GM21515 (cell line): ENCODE results near the gene KCNJ9.
"Not testable (repeated sequence)": the region's sequence is repeated elsewhere in the genome, so short reads cannot be mapped to it uniquely, and the experiment has no call there.

Experiments
- ATAC-seq: cut with Tn5 transposase; IDR thresholded peaks from one replicate; pipeline ENCODE4 v1.9.1; 2021; ENCODE audit not compliant: unreplicated experiment

The KCNJ9 gene

DNA sequence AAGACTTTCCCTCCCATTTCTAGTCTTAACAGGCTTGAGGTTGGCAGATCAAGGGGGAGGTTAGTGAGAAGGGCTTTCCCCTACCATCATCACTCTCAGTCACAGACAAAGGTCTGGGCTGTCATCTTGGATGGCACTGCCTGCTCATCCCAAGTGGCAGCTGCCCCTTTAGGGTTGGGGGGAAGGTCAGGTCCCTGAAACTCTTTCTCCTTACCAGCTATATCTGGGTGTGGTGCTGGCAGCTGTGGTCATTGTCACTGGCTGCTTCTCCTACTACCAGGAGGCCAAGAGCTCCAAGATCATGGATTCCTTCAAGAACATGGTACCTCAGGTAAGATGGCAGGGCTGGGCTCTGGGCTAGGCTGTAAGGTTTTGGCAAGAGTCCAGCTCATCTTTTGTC lies 42.4 kb downstream of the KCNJ9 start:
- no peak for ATAC-seq

DNA sequence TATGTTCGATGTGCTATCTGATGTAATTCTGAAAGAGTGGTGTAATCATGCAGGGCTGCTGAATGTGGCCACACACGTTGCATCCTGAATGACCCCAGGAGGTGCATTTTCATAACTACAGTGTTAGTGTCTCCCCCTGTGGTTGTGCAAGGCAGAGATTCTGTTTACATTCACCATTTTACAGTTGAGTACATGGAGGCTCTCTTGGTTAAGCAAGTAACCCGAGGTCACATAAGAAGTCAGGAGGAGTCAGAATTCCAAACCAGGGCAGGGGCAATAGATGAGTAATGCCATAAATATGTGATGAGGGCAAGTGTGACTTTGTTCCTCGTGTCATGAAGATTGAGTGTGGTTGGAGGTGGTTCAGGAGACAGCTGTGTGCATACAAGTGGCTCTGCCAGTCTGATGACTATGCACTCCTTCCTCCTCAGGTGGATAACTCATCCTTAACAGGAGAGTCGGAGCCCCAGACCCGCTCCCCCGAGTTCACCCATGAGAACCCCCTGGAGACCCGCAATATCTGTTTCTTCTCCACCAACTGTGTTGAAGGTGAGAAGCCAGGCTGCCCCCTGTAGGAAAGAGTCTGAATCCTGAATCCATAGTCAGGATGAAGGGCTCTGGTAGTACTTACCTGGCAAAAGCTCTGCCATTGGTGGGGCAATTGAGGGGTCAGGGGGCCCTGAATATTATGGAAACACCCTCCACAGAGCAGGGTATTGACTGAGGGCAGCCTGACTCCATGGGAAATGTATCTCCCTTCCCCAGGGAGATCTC lies 43.6 kb downstream of the KCNJ9 start:
- no peak for ATAC-seq

DNA sequence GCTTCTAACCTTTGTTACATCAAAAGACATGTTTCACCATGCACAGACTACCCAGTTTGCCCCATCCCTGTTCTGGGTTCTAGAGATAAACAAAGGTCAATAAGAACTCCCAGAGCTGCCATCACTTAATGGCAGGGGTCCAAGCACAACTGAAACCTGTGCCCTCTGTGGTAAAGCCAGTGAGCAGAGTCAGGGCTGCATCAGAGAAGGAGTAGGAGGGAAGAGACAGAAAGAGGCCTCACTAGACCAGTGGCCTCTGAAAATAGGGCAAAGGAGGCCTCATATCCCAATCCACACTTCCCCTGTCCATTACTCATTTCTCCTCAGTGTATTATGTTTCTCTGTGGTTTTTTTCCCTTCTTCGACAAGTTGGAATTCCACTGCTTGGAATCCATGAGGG lies 44.4 kb downstream of the KCNJ9 start:
- ATAC-seq = no peak

DNA sequence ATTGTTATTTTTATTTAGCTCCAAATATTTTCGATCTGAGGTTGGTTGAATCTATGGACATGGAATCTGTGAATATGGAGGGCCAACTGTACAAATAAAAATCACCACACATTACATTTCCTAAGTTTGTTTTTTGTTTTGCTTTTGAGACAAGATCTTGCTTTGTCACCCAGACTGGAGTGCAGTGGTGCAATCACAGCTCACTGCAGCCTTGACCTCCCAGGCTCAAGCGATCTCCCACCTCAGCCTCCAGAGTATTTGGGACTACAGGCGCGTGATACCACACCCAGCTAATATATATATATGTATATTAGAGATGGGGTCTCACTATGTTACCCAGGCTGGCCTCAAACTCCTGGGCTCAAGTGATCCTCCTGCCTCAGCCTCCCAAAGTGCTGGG lies 45.0 kb downstream of the KCNJ9 start:
- ATAC-seq = not testable (repeated sequence)

GRCh38 chr1:160127381-160127780 lies 46.0 kb downstream of the KCNJ9 start:
- no peak for ATAC-seq

- ATAC-seq = no peak
These were observed 46.7 kb downstream of the KCNJ9 start for GRCh38 chr1:160127865-160128523.

DNA sequence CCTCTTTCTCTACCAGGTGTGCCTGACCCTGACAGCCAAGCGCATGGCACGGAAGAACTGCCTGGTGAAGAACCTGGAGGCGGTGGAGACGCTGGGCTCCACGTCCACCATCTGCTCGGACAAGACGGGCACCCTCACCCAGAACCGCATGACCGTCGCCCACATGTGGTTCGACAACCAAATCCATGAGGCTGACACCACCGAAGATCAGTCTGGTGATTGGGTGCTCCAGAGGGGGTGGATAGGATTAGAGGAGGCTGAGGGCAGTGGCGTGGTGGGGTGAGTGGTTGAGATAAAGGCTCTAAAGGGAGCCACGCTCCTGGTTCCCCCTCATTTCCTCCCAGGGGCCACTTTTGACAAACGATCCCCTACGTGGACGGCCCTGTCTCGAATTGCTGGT lies 47.3 kb downstream of the KCNJ9 start:
- no peak for ATAC-seq

- ATAC-seq = no peak
These were observed 47.7 kb downstream of the KCNJ9 start for GRCh38 chr1:160129046-160129445.

- no peak for ATAC-seq
These were observed 48.2 kb downstream of the KCNJ9 start for GRCh38 chr1:160129558-160129957.

DNA sequence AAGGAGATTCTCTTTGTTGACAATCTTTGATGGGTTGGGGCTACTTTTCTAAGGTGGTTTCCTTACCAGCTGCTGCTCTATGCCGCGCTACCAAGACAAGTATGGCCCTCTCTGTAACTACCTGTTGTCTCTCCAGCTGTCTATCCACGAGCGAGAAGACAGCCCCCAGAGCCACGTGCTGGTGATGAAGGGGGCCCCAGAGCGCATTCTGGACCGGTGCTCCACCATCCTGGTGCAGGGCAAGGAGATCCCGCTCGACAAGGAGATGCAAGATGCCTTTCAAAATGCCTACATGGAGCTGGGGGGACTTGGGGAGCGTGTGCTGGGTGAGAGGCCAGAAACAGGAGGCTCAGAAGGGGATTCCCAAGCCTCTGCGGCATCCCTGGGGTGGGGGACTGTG lies 48.6 kb downstream of the KCNJ9 start:
- ATAC-seq = no peak

- ATAC-seq = no peak
These were observed 49.1 kb downstream of the KCNJ9 start for GRCh38 chr1:160130486-160130885.

- no peak for ATAC-seq
These were observed 49.6 kb downstream of the KCNJ9 start for GRCh38 chr1:160130939-160131338.

DNA sequence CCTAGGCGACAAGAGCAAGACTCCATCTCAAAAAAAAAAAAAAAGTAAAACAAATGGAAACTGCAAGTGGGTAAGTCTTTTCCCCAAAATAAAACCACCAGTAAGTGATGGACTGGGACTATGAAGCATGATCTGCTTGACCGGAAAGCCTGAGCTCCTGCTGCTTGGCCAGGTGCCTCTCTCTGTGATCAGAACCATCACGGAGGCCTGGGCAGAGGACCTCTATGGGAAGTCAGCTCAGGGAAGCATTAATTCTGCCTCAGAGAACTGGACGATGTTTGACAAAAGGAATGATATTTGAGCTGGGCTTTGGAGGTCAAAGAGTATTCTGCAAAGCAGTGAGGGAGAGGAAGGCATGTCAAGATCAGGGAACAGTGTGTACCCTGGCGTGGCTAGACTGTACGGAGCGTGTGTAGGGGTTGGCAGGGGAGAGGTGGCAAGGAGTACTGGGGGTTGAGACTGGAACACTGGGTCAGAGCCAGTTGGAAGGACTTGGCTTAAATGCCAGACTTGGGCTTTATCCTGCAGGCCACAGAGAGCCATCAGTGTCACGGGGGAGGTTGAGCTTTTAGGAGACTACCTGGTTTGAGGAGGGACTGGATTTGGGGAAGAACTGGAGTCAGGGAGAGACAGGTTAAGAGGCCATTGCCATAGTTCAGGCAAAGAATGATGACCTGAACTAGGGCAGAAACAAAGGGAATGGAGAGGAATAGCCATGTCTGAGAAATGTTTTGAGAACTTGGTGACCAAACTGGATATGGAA lies 50.6 kb downstream of the KCNJ9 start:
- no peak for ATAC-seq

DNA sequence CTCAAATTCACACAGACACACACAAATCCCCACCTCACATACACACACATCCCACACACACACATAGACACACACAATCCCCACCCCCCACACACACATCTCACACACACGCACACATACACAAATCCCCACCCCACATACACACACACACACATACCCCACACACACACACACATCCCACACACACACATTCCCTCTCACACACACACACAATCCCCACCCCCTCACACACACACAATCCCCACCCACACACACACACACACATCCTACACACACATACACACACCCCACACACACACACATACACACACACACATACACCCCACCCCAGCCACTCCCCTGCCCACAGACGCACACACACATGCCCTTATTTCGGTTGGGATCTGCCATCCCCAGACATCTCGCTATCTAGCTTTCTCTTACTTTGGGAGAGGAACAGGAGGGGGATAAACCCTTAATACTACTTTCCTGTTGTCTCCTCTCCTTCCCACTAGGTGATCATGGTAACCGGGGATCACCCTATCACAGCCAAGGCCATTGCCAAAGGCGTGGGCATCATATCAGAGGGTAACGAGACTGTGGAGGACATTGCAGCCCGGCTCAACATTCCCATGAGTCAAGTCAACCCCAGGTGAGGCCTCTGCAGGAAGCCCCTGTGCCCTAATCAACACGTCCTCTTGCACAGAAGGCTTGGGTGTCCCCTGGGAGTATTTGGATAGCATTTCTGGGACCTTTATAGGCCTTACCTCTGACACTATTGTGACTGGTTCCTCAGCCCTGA lies 52.8 kb downstream of the KCNJ9 start:
- ATAC-seq = no peak

DNA sequence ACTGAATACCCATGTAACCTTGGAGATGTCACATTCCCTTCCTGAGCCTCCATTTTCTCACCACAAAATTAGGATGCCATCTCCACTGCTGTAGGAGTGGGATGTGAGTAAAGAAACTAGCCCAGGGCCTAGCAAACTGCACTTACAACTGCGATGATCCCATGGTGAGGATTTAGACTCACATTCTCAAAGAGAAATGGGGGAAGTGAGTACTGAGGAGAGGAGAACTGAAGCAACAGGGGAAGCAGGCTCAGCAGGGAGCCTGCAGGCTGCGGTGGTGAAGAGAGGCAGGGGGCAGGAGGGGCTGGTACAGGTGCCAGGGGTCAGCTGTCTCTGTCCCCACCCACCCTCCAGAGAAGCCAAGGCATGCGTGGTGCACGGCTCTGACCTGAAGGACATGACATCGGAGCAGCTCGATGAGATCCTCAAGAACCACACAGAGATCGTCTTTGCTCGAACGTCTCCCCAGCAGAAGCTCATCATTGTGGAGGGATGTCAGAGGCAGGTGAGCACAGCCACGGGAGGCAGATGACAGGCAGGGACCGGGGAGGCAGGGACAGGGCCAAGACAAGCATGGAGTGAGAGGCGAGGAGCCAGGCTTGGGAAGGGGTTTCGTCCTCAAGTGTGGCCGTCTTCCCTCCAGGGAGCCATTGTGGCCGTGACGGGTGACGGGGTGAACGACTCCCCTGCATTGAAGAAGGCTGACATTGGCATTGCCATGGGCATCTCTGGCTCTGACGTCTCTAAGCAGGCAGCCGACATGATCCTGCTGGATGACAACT lies 53.6 kb downstream of the KCNJ9 start:
- ATAC-seq = no peak

GRCh38 chr1:160136121-160136925 lies 55.0 kb downstream of the KCNJ9 start:
- no peak for ATAC-seq

GRCh38 chr1:160136926-160137200 lies 55.5 kb downstream of the KCNJ9 start:
- ATAC-seq = no peak

- ATAC-seq = no peak
These were observed 56.0 kb downstream of the KCNJ9 start for GRCh38 chr1:160137216-160137862.

- no peak for ATAC-seq
These were observed 58.5 kb downstream of the KCNJ9 start for GRCh38 chr1:160139840-160140239.
